K562 (cell line): ENCODE results near the gene GP1BB. TPM values are rescaled to one million over a fixed set of nuclear protein-coding genes. Genes with fewer than 3 reads are reported as not detected.

Experiments used
- COPS2 ChIP-seq: fragments of 450-650 bp; conservative IDR thresholded peaks from 2 replicates; pipeline ENCODE4 v1.6.1; 2016; ENCODE audit warnings: mild to moderate bottlenecking, moderate library complexity
- CREM ChIP-seq: IDR thresholded peaks from 2 replicates; pipeline ENCODE4 v1.6.1; 2014; ENCODE audit warnings: antibody characterized with exemption, low read depth
- DNMT1 ChIP-seq: fragments of 450-650 bp; IDR thresholded peaks from 2 replicates; pipeline ENCODE4 v1.6.1; 2016; ENCODE audit warnings: antibody characterized with exemption, mild to moderate bottlenecking
- EGR1 ChIP-seq: fragments of 450-650 bp; conservative IDR thresholded peaks from 2 replicates; pipeline ENCODE4 v1.6.1; 2017; ENCODE audit warnings: mild to moderate bottlenecking
- EHMT2 ChIP-seq: fragments of 450-650 bp; IDR thresholded peaks from 2 replicates; pipeline ENCODE4 v1.6.1; 2018; ENCODE audit warnings: antibody characterized with exemption
- EP400 ChIP-seq: fragments of 450-650 bp; IDR thresholded peaks from 2 replicates; pipeline ENCODE4 v1.6.1; 2017; ENCODE audit warnings: antibody characterized with exemption, mild to moderate bottlenecking, moderate library complexity
- ETV5 ChIP-seq: sonication (generic); formaldehyde crosslinking; IDR thresholded peaks from 2 replicates; pipeline ENCODE4 v1.4.0; 2020; ENCODE audit warnings: low read depth, mild to moderate bottlenecking, missing genetic modification reagents
- EZH2 ChIP-seq: IDR thresholded peaks from 2 replicates; pipeline ENCODE4 v1.6.1; 2012; ENCODE audit warnings: low read depth, mild to moderate bottlenecking, inconsistent platforms, low read length, borderline replicate concordance
- FOS ChIP-seq: IDR thresholded peaks from 3 replicates; pipeline ENCODE4 v1.6.1; 2011; ENCODE audit not compliant: insufficient read length; ENCODE audit errors: extremely low read depth
- FOXA1 ChIP-seq: fragments of 450-650 bp; IDR thresholded peaks from 2 replicates; pipeline ENCODE4 v1.6.1; 2016; ENCODE audit warnings: mild to moderate bottlenecking, borderline replicate concordance
- HEY1 ChIP-seq: fragments of 250-450 bp; sonication (Bioruptor Pico); IDR thresholded peaks from 2 replicates; pipeline ENCODE4 v1.5.0; 2020; ENCODE audit warnings: mild to moderate bottlenecking, moderate library complexity, borderline replicate concordance
- ILF3 ChIP-seq: fragments of 450-650 bp; IDR thresholded peaks from 2 replicates; pipeline ENCODE4 v1.6.1; 2018; ENCODE audit warnings: antibody characterized with exemption, mild to moderate bottlenecking, moderate library complexity, borderline replicate concordance
- JUND ChIP-seq, 2 experiments: IDR thresholded peaks; 2 replicates in 1 of 2; 3 replicates in 1 of 2; pipeline ENCODE4 v1.6.1; 2011; ENCODE audit warnings: borderline replicate concordance in 2 of 2, low read depth in 2 of 2, low read length in 2 of 2, improper control_type of control experiment in 1 of 2, missing biosample characterization in 1 of 2, missing genetic modification characterization in 1 of 2, missing genetic modification reagents in 1 of 2
- KAT8 ChIP-seq: fragments of 450-650 bp; IDR thresholded peaks from 2 replicates; pipeline ENCODE4 v1.6.1; 2016; ENCODE audit warnings: low read depth, mild to moderate bottlenecking
- KLF16 ChIP-seq: IDR thresholded peaks from 2 replicates; pipeline ENCODE4 v1.6.1; 2016; ENCODE audit warnings: antibody characterized with exemption
- NELFE ChIP-seq: IDR thresholded peaks from 2 replicates; pipeline ENCODE4 v1.6.1; 2011; ENCODE audit warnings: mild to moderate bottlenecking; ENCODE audit not compliant: insufficient read depth, insufficient read length
- NONO ChIP-seq, 2 experiments: fragments of 200-400 bp in 1 of 2; fragments of 450-650 bp in 1 of 2; formaldehyde crosslinking in 1 of 2; IDR thresholded peaks; 2 replicates each; pipeline ENCODE4 v1.6.1; 2017; ENCODE audit warnings: low read depth in 2 of 2, mild to moderate bottlenecking in 2 of 2, moderate library complexity in 2 of 2, low read length in 1 of 2
- PHTF2 ChIP-seq: fragments of 250-450 bp; sonication (Bioruptor Pico); IDR thresholded peaks from 2 replicates; pipeline ENCODE4 v1.5.0; 2021; ENCODE audit warnings: mild to moderate bottlenecking
- PURB ChIP-seq: sonication (generic); formaldehyde crosslinking; IDR thresholded peaks from 2 replicates; pipeline ENCODE4 v1.9.0; 2021; ENCODE audit warnings: low read depth, mild to moderate bottlenecking, missing genetic modification reagents
- RB1 ChIP-seq: fragments of 450-650 bp; IDR thresholded peaks from 2 replicates; pipeline ENCODE4 v1.6.1; 2017; ENCODE audit warnings: low read depth, mild to moderate bottlenecking
- SAP30 ChIP-seq: fragments of 200-600 bp; sonication (generic); IDR thresholded peaks from 2 replicates; pipeline ENCODE4 v1.6.1; 2012; ENCODE audit warnings: borderline replicate concordance, low read depth, mild to moderate bottlenecking, moderate library complexity, low read length, control low read depth, inconsistent platforms; ENCODE audit not compliant: insufficient read depth, poor library complexity, severe bottlenecking
- SMARCA5 ChIP-seq: fragments of 450-650 bp; IDR thresholded peaks from 2 replicates; pipeline ENCODE4 v1.6.1; 2016
- SRSF9 ChIP-seq: fragments of 200-400 bp; formaldehyde crosslinking; IDR thresholded peaks from 2 replicates; pipeline ENCODE4 v1.6.1; 2017; ENCODE audit warnings: low read depth, low read length, borderline replicate concordance
- STAG1 ChIP-seq: sonication (generic); formaldehyde crosslinking; IDR thresholded peaks from 2 replicates; pipeline ENCODE4 v1.5.0; 2020; ENCODE audit warnings: missing genetic modification reagents, borderline replicate concordance
- ZKSCAN8 ChIP-seq: fragments of 200-800 bp; sonication (Bioruptor generic); IDR thresholded peaks from 2 replicates; pipeline ENCODE4 v1.6.1; 2016; ENCODE audit warnings: missing genetic modification characterization, missing compliant biosample characterization
- ZNF184 ChIP-seq: sonication (generic); formaldehyde crosslinking; IDR thresholded peaks from 2 replicates; pipeline ENCODE4 v1.5.0; 2020; ENCODE audit warnings: missing genetic modification reagents
- ZNF232 ChIP-seq: sonication (generic); formaldehyde crosslinking; IDR thresholded peaks from 2 replicates; pipeline ENCODE4 v1.8.0; 2022; ENCODE audit warnings: mild to moderate bottlenecking, missing genetic modification reagents
- ZNF561 ChIP-seq: fragments of 450-650 bp; formaldehyde crosslinking; conservative IDR thresholded peaks from 2 replicates; pipeline ENCODE4 v1.4.0; 2020; ENCODE audit warnings: mild to moderate bottlenecking, moderate library complexity
- ZZZ3 ChIP-seq: fragments of 450-650 bp; IDR thresholded peaks from 2 replicates; pipeline ENCODE4 v1.6.1; 2016; ENCODE audit warnings: antibody characterized with exemption, mild to moderate bottlenecking, moderate library complexity
- polyA plus RNA-seq, 8 experiments: library from polyadenylated mRNA; depleted of rRNA in 4 of 8; stranded (reverse) in 5 of 8; unstranded in 3 of 8; fragments of >200 nt; fragmentation: Nextera tagmentation in 2 of 8; fragmentation: Illumina TruSeq in 1 of 8; extraction: Ambion mirVana in 2 of 8; extraction: Trizol in 1 of 8; gene quantifications; 2 replicates each; pipeline versions ENCODE4 v1.2.1 to v1.2.3, GENCODE V29; 2011 to 2014; ENCODE audit warnings: inconsistent platforms in 1 of 8, missing spikeins in 1 of 8
- total RNA-seq, 7 experiments: library from RNA; depleted of rRNA in 6 of 7; stranded (reverse); fragments of >200 nt in 6 of 7; fragmentation: Illumina TruSeq in 2 of 7; extraction: Trizol in 2 of 7; gene quantifications; 2 replicates each; pipeline versions ENCODE4 v1.2.1 to v1.2.3, GENCODE V29; 2011 to 2021; ENCODE audit warnings: low replicate concordance in 1 of 7
- TF ChIP-seq, protein P1 (sequence below): fragments of 450-650 bp; IDR thresholded peaks from 2 replicates; pipeline ENCODE4 v1.6.1; 2016

The GP1BB gene
- total and polyA plus RNA-seq, 9 of the 15 experiments (the other 6 are each of a cell fraction or from before 2014, with no cell fraction given) = 0.69 to 162 (median 2.8) TPM

DNA sequence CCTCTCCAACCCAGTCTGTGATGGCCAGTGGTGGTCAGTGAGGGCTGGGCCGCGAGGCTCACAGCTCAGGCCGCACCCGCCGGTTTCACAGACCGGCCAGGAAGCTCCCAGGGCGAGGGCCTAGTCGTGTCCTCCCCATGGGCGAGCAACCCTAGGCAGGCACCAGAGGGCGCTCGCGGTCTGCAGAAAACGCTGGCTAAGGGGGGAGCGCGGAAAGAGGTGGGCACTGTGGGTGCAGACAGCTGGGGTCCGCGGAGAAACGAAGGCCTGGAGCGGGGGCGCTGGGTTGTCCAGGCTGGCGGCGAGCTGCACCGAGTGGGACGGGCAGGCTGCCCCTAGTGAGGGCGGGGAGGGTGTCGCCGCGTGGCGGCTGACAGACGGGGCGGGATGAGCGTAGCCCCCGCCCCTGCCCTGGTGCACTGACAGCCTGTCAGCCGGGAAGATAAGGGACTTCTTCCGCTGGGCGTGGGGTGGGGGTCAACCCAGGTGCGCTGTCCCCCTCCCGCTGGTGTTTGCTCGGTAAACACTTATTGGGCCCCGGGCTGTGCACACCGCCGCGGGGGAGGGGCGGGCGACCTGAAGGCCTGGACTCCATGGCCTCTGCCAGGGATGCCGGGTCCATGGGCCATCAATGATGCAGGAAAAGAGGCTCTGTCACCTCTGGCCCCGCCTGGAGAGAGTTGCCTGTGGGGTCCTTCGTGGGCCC is 7.5 kb downstream of the GP1BB start (continued):
- TF ChIP-seq SRSF9 (no peak), EGR1 (peak; percentile 80), SMARCA5 (peak; percentile 87), NELFE (no peak), EHMT2 (no peak), NONO (IDR thresholded peaks at IDR 0.05; ENCODE audit: low read depth in 2 of 2, low read length in 1 of 2) (no peak), ILF3 (no peak), RB1 (peak; percentile 100), KLF16 (no peak), JUND (IDR thresholded peaks at IDR 0.05; ENCODE audit: borderline replicate concordance, low read depth, low read length) (no peak; the same call in none of the 2 replicates), JUND (tag; IDR thresholded peaks at IDR 0.05; ENCODE audit: borderline replicate concordance, low read depth, low read length) (peak; percentile 81; the same call in 1 of the 3 replicates), DNMT1 (no peak), ZKSCAN8 (no peak), STAG1 (CRISPR knock-in tag) (no peak), SAP30 (peak; percentile 99), HEY1 (CRISPR knock-in tag) (no peak), ZNF561 (CRISPR knock-in tag) (no peak; the same call in 1 of the 2 replicates), CREM (no peak), PHTF2 (no peak), EP400 (no peak), ZNF184 (CRISPR knock-in tag) (no peak), FOS (no peak), ZZZ3 (no peak), ZNF232 (CRISPR knock-in tag) (no peak), COPS2 (no peak), EZH2 (no peak), FOXA1 (no peak), KAT8 (no peak), ETV5 (no peak), PURB (no peak)
- TF ChIP-seq, protein P1, sequence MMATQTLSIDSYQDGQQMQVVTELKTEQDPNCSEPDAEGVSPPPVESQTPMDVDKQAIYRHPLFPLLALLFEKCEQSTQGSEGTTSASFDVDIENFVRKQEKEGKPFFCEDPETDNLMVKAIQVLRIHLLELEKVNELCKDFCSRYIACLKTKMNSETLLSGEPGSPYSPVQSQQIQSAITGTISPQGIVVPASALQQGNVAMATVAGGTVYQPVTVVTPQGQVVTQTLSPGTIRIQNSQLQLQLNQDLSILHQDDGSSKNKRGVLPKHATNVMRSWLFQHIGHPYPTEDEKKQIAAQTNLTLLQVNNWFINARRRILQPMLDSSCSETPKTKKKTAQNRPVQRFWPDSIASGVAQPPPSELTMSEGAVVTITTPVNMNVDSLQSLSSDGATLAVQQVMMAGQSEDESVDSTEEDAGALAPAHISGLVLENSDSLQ = no peak
